Measurements from ENCODE around the gene CYRIA. TPM values are rescaled to one million over a fixed set of nuclear protein-coding genes. Genes with fewer than 3 reads are reported as not detected.

Gene CYRIA
- total RNA-seq, 2 experiments from 2014 or later, result 1.3 TPM

GRCh38 chr2:16630463-16630862 is 35.2 kb downstream of the CYRIA start:
- H3K27ac Mint-ChIP-seq, result no peak overlapping the region
- H3K4me3 Mint-ChIP-seq, result no peak overlapping the region
- Histone ChIP-seq H3K9me3 (ENCODE audit: control insufficient read depth in 1 of 2, insufficient read depth in 1 of 2, low read length in 2 of 2) (no peaks in the 10 kb centered on the region), H3K36me3 (ENCODE audit: insufficient read depth, low read length) (no peaks in the 10 kb centered on the region), H3K4me1 (ENCODE audit: insufficient read depth, low read length) (peaks cover 21% of the 10 kb centered on the region), H3K4me3 (ENCODE audit: low read length) (no peak overlapping the region), H3K27ac (ENCODE audit: low read depth in 1 of 2, low read length in 2 of 2) (no peak overlapping the region), H3K27me3 (ENCODE audit: control insufficient read depth in 1 of 2, insufficient read depth in 2 of 2, low read length in 2 of 2) (no peaks in the 10 kb centered on the region)
- POLR2A ChIA-PET, result no interaction called here
- no peaks in the 10 kb centered on the region for H3K9me3 Mint-ChIP-seq
- no peaks in the 10 kb centered on the region for H3K36me3 Mint-ChIP-seq (ENCODE audit: low read depth)
- H3K4me1 Mint-ChIP-seq (ENCODE audit: low read depth), result peaks cover 15% of the 10 kb centered on the region
- TF ChIP-seq CTCF (IDR thresholded peaks at IDR 0.05), result no peak
- CTCF ChIA-PET, result no interaction called here
- ATAC-seq (ENCODE audit: poor library complexity) (peak; percentile 37), DNase-seq (peak in 3 of 14 experiments; percentile 16 to 47 (median 45))
- intact Hi-C loops (cut with DNase I, micrococcal nuclease), result no loop called here
- H3K27me3 Mint-ChIP-seq, result peaks cover 11% of the 10 kb centered on the region

- Histone ChIP-seq H3K27ac (ENCODE audit: low read depth in 1 of 2, low read length in 2 of 2) (no peak overlapping the region), H3K4me3 (ENCODE audit: low read length) (no peak overlapping the region), H3K9me3 (ENCODE audit: control insufficient read depth in 1 of 2, insufficient read depth in 1 of 2, low read length in 2 of 2) (no peaks in the 10 kb centered on the region), H3K27me3 (ENCODE audit: control insufficient read depth in 1 of 2, insufficient read depth in 2 of 2, low read length in 2 of 2) (no peaks in the 10 kb centered on the region), H3K4me1 (ENCODE audit: insufficient read depth, low read length) (peaks cover 26% of the 10 kb centered on the region), H3K36me3 (ENCODE audit: insufficient read depth, low read length) (no peaks in the 10 kb centered on the region)
- ATAC-seq (ENCODE audit: poor library complexity) (no peak), DNase-seq (no peak)
- no peaks in the 10 kb centered on the region for H3K36me3 Mint-ChIP-seq (ENCODE audit: low read depth)
- CTCF ChIA-PET, result no interaction called here
- no peak for TF ChIP-seq CTCF (IDR thresholded peaks at IDR 0.05)
- POLR2A ChIA-PET, result no interaction called here
- H3K27ac Mint-ChIP-seq, result no peak overlapping the region
- H3K4me1 Mint-ChIP-seq (ENCODE audit: low read depth), result peaks cover 20% of the 10 kb centered on the region
- H3K27me3 Mint-ChIP-seq, result peaks cover 4% of the 10 kb centered on the region
- no peaks in the 10 kb centered on the region for H3K9me3 Mint-ChIP-seq
- intact Hi-C loops (cut with DNase I, micrococcal nuclease), result no loop called here
- H3K4me3 Mint-ChIP-seq, result no peak overlapping the region
Measured at GRCh38 chr2:16629770-16630169, 35.9 kb downstream of the CYRIA start.

GRCh38 chr2:16629044-16629443 is 36.6 kb downstream of the CYRIA start:
- H3K36me3 ChIP-seq (ENCODE audit: insufficient read depth, low read length), result no peaks in the 10 kb centered on the region
- intact Hi-C loops (cut with DNase I, micrococcal nuclease), result no loop called here
- Mint-ChIP-seq H3K36me3 (ENCODE audit: low read depth) (no peaks in the 10 kb centered on the region), H3K27ac (no peak overlapping the region), H3K4me1 (ENCODE audit: low read depth) (peaks cover 27% of the 10 kb centered on the region), H3K9me3 (no peaks in the 10 kb centered on the region), H3K27me3 (peaks cover 4% of the 10 kb centered on the region), H3K4me3 (no peak overlapping the region)
- ChIA-PET POLR2A (no interaction called here), CTCF (no interaction called here)
- DNase-seq, result no peak
- no peak overlapping the region for H3K27ac ChIP-seq (ENCODE audit: low read depth in 1 of 2, low read length in 2 of 2)
- TF ChIP-seq CTCF (IDR thresholded peaks at IDR 0.05), result no peak
- H3K27me3 ChIP-seq (ENCODE audit: control insufficient read depth in 1 of 2, insufficient read depth in 2 of 2, low read length in 2 of 2), result no peaks in the 10 kb centered on the region
- no peak for ATAC-seq (ENCODE audit: poor library complexity)
- peaks cover 26% of the 10 kb centered on the region for H3K4me1 ChIP-seq (ENCODE audit: insufficient read depth, low read length)
- H3K9me3 ChIP-seq (ENCODE audit: control insufficient read depth in 1 of 2, insufficient read depth in 1 of 2, low read length in 2 of 2), result no peaks in the 10 kb centered on the region
- H3K4me3 ChIP-seq (ENCODE audit: low read length), result no peak overlapping the region

Data from CD4-positive, alpha-beta T cell (primary cell).